ENCODE measurements around the gene SFR1. TPM values are rescaled to one million over a fixed set of nuclear protein-coding genes. Genes with fewer than 3 reads are reported as not detected.
A peak's percentile ranks its signal among the peaks of the same experiment; 100 is the strongest.

The SFR1 gene
- total RNA-seq, 1 experiment from 2014 or later, result 2.9 TPM

GRCh38 chr10:104074505-104074904 is 47.5 kb upstream of the SFR1 start:
- Histone ChIP-seq H3K4me1 (ENCODE audit: insufficient read depth, low read length) (peaks cover 7% of the 10 kb centered on the region; the same call in 1 of the 2 replicates), H3K27me3 (ENCODE audit: low read length) (no peaks in the 10 kb centered on the region), H4K20me1 (ENCODE audit: low read length) (no peaks in the 10 kb centered on the region), H3K36me3 (ENCODE audit: low read depth, low read length) (no peaks in the 10 kb centered on the region), H3K9ac (ENCODE audit: low read length) (no peak overlapping the region), H3K27ac (ENCODE audit: low read length) (no peak overlapping the region), H3K9me2 (replicated peaks; ENCODE audit: low read length) (no peaks in the 10 kb centered on the region), H3K79me2 (ENCODE audit: low read length) (no peaks in the 10 kb centered on the region), H3K4me2 (ENCODE audit: low read length) (no peak overlapping the region), H3F3A (ENCODE audit: low read length, unreplicated experiment) (no peaks in the 10 kb centered on the region), H2AFZ (ENCODE audit: low read length) (no peak overlapping the region), H3K4me3 (ENCODE audit: low read length) (no peak overlapping the region), H3K9me3 (ENCODE audit: low read length) (no peaks in the 10 kb centered on the region)
- ATAC-seq (no peak), DNase-seq (no peak)
- CTCF ChIA-PET, result no interaction called here
- TF ChIP-seq CTCF (conservative IDR thresholded peaks at IDR 0.05; ENCODE audit: low read depth, low read length), result no peak
- TF ChIP-seq EZH2 (IDR thresholded peaks at IDR 0.05; ENCODE audit: low read length, unreplicated experiment), result no peak
- no peak for TF ChIP-seq EZH2phosphoT487 (IDR thresholded peaks at IDR 0.05; ENCODE audit: borderline replicate concordance, low read length)
- BruUV-seq (replicated peaks), result no TSS peak
- intact Hi-C loops (cut with micrococcal nuclease), result no loop called here
- POLR2A ChIA-PET (ENCODE audit: unreplicated experiment), result no interaction called here

- ATAC-seq, result no peak
These were observed 45.2 kb upstream of the SFR1 start for GRCh38 chr10:104076743-104077160.

More at GRCh38 chr10:104076743-104077160, 45.2 kb upstream of the SFR1 start:
- no peaks in the 10 kb centered on the region for H3F3A ChIP-seq (ENCODE audit: low read length, unreplicated experiment)
- peaks cover 7% of the 10 kb centered on the region; the same call in 1 of the 2 replicates for H3K4me1 ChIP-seq (ENCODE audit: insufficient read depth, low read length)
- POLR2A ChIA-PET (ENCODE audit: unreplicated experiment), result no interaction called here
- H3K4me2 ChIP-seq (ENCODE audit: low read length), result no peak overlapping the region
- no peaks in the 10 kb centered on the region for H3K27me3 ChIP-seq (ENCODE audit: low read length)
- H3K4me3 ChIP-seq (ENCODE audit: low read length), result no peak overlapping the region
- H4K20me1 ChIP-seq (ENCODE audit: low read length), result no peaks in the 10 kb centered on the region
- TF ChIP-seq EZH2 (IDR thresholded peaks at IDR 0.05; ENCODE audit: low read length, unreplicated experiment) (no peak), CTCF (conservative IDR thresholded peaks at IDR 0.05; ENCODE audit: low read depth, low read length) (no peak), EZH2phosphoT487 (IDR thresholded peaks at IDR 0.05; ENCODE audit: borderline replicate concordance, low read length) (no peak)
- H3K9me3 ChIP-seq (ENCODE audit: low read length), result no peaks in the 10 kb centered on the region
- intact Hi-C loops (cut with micrococcal nuclease), result no loop called here
- H3K36me3 ChIP-seq (ENCODE audit: low read depth, low read length), result no peaks in the 10 kb centered on the region; the same call in 1 of the 2 replicates
- H2AFZ ChIP-seq (ENCODE audit: low read length), result no peak overlapping the region
- no TSS peak for BruUV-seq (replicated peaks)
- peak; percentile 12 for DNase-seq
- no peaks in the 10 kb centered on the region for H3K9me2 ChIP-seq (replicated peaks; ENCODE audit: low read length)
- no peak overlapping the region for H3K9ac ChIP-seq (ENCODE audit: low read length)
- H3K79me2 ChIP-seq (ENCODE audit: low read length), result no peaks in the 10 kb centered on the region
- no peak overlapping the region for H3K27ac ChIP-seq (ENCODE audit: low read length)
- CTCF ChIA-PET, result no interaction called here
